Caco-2 (cell line): ENCODE measurements around the gene TMPRSS6. TPM values are rescaled to one million over a fixed set of nuclear protein-coding genes. Genes with fewer than 3 reads are reported as not detected.

Experiments
- BruUV-seq: library from RNA; stranded (reverse); fragments of 400-500 nt; replicated peaks from 2 replicates; lab custom pipeline; 2021; lab: Mats Ljungman, UMichigan
- CTCF ChIA-PET: fragments of 300-600 bp; sonication (Branson Sonifier 250); formaldehyde crosslinking; loops from one replicate; lab custom pipeline; 2022; ENCODE audit warnings: antibody characterized with exemption; lab: Charles Lee
- POLR2A ChIA-PET: fragments of 300-600 bp; sonication (Branson Sonifier 250); formaldehyde crosslinking; loops from one replicate; lab custom pipeline; 2022; ENCODE audit warnings: antibody characterized with exemption; lab: Charles Lee
- DNase-seq, 2 experiments: peaks; one replicate each; pipeline versions ENCODE4 v3.0.0 to v3.0.0-alpha.2; 2020 to 2022
- H3K27me3 ChIP-seq: replicated peaks from 2 replicates; pipeline ENCODE4 v1.6.0; 2011; ENCODE audit warnings: low read length; ENCODE audit not compliant: control insufficient read depth, insufficient read depth
- H3K36me3 ChIP-seq: 2 replicates; pipeline ENCODE4 v1.5.1; 2011; ENCODE audit warnings: low read length; ENCODE audit not compliant: control insufficient read depth, insufficient read depth
- H3K4me1 ChIP-seq: fragments of 250-450 bp; sonication (Bioruptor Pico); 2 replicates; pipeline ENCODE4 v1.5.1; 2020; ENCODE audit warnings: mild to moderate bottlenecking
- H3K4me3 ChIP-seq: 2 replicates; pipeline ENCODE4 v1.5.1; 2011; ENCODE audit warnings: low read depth, mild to moderate bottlenecking, control low read depth, low read length
- H3K9me3 ChIP-seq: fragments of 250-450 bp; sonication (Bioruptor Pico); 2 replicates; pipeline ENCODE4 v1.5.1; 2020; ENCODE audit warnings: mild to moderate bottlenecking, moderate library complexity
- H3K27ac Mint-ChIP-seq: one replicate; pipeline ENCODE4 v1.8.0; 2022; ENCODE audit warnings: mixed read lengths; ENCODE audit not compliant: unreplicated experiment
- H3K27me3 Mint-ChIP-seq: one replicate; pipeline ENCODE4 v1.8.0; 2022; ENCODE audit warnings: mixed read lengths; ENCODE audit not compliant: insufficient read depth, unreplicated experiment
- H3K36me3 Mint-ChIP-seq: one replicate; pipeline ENCODE4 v1.8.0; 2022; ENCODE audit warnings: mild to moderate bottlenecking, mixed read lengths; ENCODE audit not compliant: insufficient read depth, unreplicated experiment
- H3K4me1 Mint-ChIP-seq: one replicate; pipeline ENCODE4 v1.8.0; 2022; ENCODE audit warnings: low read depth, mixed read lengths; ENCODE audit not compliant: unreplicated experiment
- H3K4me3 Mint-ChIP-seq: one replicate; pipeline ENCODE4 v1.8.0; 2022; ENCODE audit warnings: mild to moderate bottlenecking, moderate library complexity, mixed read lengths; ENCODE audit not compliant: unreplicated experiment
- H3K9me3 Mint-ChIP-seq: one replicate; pipeline ENCODE4 v1.8.0; 2022; ENCODE audit warnings: mixed read lengths; ENCODE audit not compliant: unreplicated experiment
- CTCF ChIP-seq, 2 experiments: fragments of 200-600 bp in 1 of 2; IDR thresholded peaks; 1 replicate in 1 of 2; 2 replicates in 1 of 2; pipeline versions ENCODE4 v1.5.1 to v1.8.0; 2011 to 2022; ENCODE audit warnings: antibody characterized with exemption in 1 of 2, control low read depth in 1 of 2, inconsistent platforms in 1 of 2, low read depth in 1 of 2, low read length in 1 of 2, mild to moderate bottlenecking in 1 of 2, moderate library complexity in 1 of 2; ENCODE audit not compliant: insufficient read depth in 1 of 2, severe bottlenecking in 1 of 2, unreplicated experiment in 1 of 2
- intact Hi-C: fragments of 100-400 bp; cut with micrococcal nuclease; formaldehyde crosslinking; loops from one replicate; pipeline ENCODE4 v1.10.0; 2022; ENCODE audit not compliant: unreplicated experiment
- total RNA-seq: library from RNA; stranded (reverse); gene quantifications from 2 replicates; pipeline ENCODE4 v1.2.3, GENCODE V29; 2022

TMPRSS6 gene
- total RNA-seq, 1 experiment from 2014 or later = 1.6 TPM

DNA sequence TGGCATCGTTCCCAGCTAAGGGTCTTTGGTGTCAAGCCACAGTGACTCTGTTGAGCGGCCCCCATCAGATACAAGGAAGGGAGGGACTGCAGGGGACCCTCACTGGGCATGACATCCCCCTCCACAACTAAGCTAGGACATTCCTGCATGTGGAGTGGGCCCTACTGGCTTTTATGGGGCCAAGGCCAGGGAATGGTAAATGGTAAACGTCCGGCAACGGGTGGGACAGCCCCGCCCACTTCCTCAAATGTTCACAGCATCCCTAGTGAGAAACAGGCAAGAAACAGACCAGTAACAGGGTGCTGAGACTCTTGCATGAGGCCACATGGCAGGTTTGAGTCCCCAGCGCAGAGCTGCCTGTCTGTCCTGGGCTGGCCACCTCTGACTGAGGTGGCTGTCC is 4.4 kb downstream of the TMPRSS6 start:
- peaks cover 33% of the 10 kb centered on the region for H3K4me1 ChIP-seq

DNA sequence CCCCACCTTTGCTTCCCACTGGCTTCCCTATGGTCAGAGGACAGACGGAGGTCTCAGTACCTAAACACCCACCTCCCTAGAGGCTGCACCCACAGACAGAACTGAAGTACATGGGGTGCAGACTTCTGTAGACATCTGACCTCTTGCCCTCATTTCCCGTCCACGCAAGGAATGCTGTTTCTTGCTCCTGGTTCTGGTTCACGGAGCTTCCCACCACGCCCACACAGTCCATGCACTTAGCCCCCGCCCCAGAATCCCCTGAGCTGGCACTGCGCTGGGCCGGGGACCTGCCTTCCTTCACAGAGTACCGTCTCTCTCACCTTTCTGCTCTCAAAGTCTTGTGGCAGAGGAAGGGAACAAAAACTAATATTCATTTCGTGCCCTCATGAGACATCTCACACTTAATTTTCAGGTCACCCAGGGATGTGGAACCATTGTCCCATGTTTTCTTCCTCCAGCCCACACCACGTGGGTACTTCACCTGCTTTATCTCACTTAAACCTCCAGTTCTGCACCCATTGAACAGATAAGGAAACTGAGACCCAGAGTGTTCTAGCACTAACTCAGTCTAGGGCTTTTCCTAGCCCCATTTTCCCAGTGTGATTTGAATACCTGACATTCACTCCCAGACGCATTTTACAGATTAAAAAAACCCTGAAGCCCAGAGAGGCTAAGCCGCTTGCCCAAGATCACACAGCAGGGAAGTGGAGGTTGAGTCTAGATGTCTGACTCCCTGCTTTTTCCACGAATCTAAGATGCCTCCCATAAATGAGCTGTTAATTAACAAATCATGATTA is 5.7 kb downstream of the TMPRSS6 start:
- H3K4me1 ChIP-seq = peaks cover 26% of the 10 kb centered on the region
- POLR2A ChIA-PET = no interaction called here
- no peaks in the 10 kb centered on the region for H3K36me3 ChIP-seq
- H3K4me3 ChIP-seq = no peak overlapping the region
- intact Hi-C loops = no loop called here
- no peaks in the 10 kb centered on the region for H3K9me3 ChIP-seq
- Mint-ChIP-seq H3K27me3 (no peaks in the 10 kb centered on the region), H3K36me3 (no peaks in the 10 kb centered on the region), H3K9me3 (no peaks in the 10 kb centered on the region), H3K4me1 (peaks cover 31% of the 10 kb centered on the region), H3K27ac (no peak overlapping the region), H3K4me3 (no peak overlapping the region)
- CTCF ChIA-PET = no interaction called here
- DNase-seq = no peak
- no TSS peak for BruUV-seq
- H3K27me3 ChIP-seq = no peaks in the 10 kb centered on the region
- no peak for TF ChIP-seq CTCF (IDR thresholded peaks at IDR 0.05; ENCODE audit: insufficient read depth in 1 of 2, low read depth in 1 of 2, low read length in 1 of 2, severe bottlenecking in 1 of 2, unreplicated experiment in 1 of 2)

More for the DNA sequence above, 4.4 kb downstream of the TMPRSS6 start:
- Mint-ChIP-seq H3K4me1 (peaks cover 29% of the 10 kb centered on the region), H3K4me3 (no peak overlapping the region), H3K9me3 (no peaks in the 10 kb centered on the region), H3K27ac (no peak overlapping the region), H3K36me3 (no peaks in the 10 kb centered on the region), H3K27me3 (no peaks in the 10 kb centered on the region)
- BruUV-seq = no TSS peak
- Histone ChIP-seq H3K9me3 (no peaks in the 10 kb centered on the region), H3K36me3 (no peaks in the 10 kb centered on the region), H3K27me3 (no peaks in the 10 kb centered on the region), H3K4me3 (no peak overlapping the region)
- ChIA-PET CTCF (no interaction called here), POLR2A (no interaction called here)
- TF ChIP-seq CTCF (IDR thresholded peaks at IDR 0.05; ENCODE audit: insufficient read depth in 1 of 2, low read depth in 1 of 2, low read length in 1 of 2, severe bottlenecking in 1 of 2, unreplicated experiment in 1 of 2) = no peak
- intact Hi-C loops = no loop called here
- no peak for DNase-seq

GRCh38 chr22:37103151-37103550 is 6.4 kb downstream of the TMPRSS6 start:
- H3K27ac Mint-ChIP-seq = no peak overlapping the region
- Histone ChIP-seq H3K4me3 (no peak overlapping the region), H3K4me1 (peaks cover 19% of the 10 kb centered on the region), H3K27me3 (no peaks in the 10 kb centered on the region), H3K9me3 (no peaks in the 10 kb centered on the region), H3K36me3 (no peaks in the 10 kb centered on the region)
- intact Hi-C loops = no loop called here
- no peak for DNase-seq
- H3K36me3 Mint-ChIP-seq = no peaks in the 10 kb centered on the region
- CTCF ChIA-PET = no interaction called here
- POLR2A ChIA-PET = no interaction called here
- no peaks in the 10 kb centered on the region for H3K27me3 Mint-ChIP-seq
- no peaks in the 10 kb centered on the region for H3K9me3 Mint-ChIP-seq
- no TSS peak for BruUV-seq
- H3K4me1 Mint-ChIP-seq = peaks cover 24% of the 10 kb centered on the region
- no peak for TF ChIP-seq CTCF (IDR thresholded peaks at IDR 0.05; ENCODE audit: insufficient read depth in 1 of 2, low read depth in 1 of 2, low read length in 1 of 2, severe bottlenecking in 1 of 2, unreplicated experiment in 1 of 2)
- H3K4me3 Mint-ChIP-seq = no peak overlapping the region
